GM12878 (cell line): ENCODE data around the gene NCAPH2. TPM values are rescaled to one million over a fixed set of nuclear protein-coding genes. Genes with fewer than 3 reads are reported as not detected.

Experiments
- ATAC-seq: fragments of 200-7000 bp; cut with Tn5 transposase; 3 replicates; pipeline ENCODE4 v1.9.1; 2020; ENCODE audit warnings: mild to moderate bottlenecking, moderate library complexity
- BruUV-seq: library from RNA; stranded (reverse); fragments of 400-500 nt; replicated peaks from 2 replicates; lab custom pipeline; 2021; lab: Mats Ljungman, UMichigan
- CTCF ChIA-PET: fragments of 300-600 bp; sonication (Branson Sonifier 250); formaldehyde crosslinking; extraction: SDS; loops from one replicate; lab custom pipeline; 2021; ENCODE audit warnings: inconsistent platforms; lab: Yijun Ruan, JAX
- POLR2A ChIA-PET: fragments of 350-600 bp; formaldehyde crosslinking; extraction: SDS; loops from one replicate; lab custom pipeline; 2021; ENCODE audit warnings: inconsistent platforms; lab: Charles Lee
- RAD21 ChIA-PET: fragments of 300-600 bp; sonication (Branson Sonifier 250); formaldehyde crosslinking; loops from one replicate; lab custom pipeline; 2023; ENCODE audit warnings: antibody characterized with exemption; ENCODE audit not compliant: unreplicated experiment; lab: Charles Lee
- SMC1A ChIA-PET: fragments of 300-600 bp; sonication (Branson Sonifier 250); formaldehyde crosslinking; loops from one replicate; lab custom pipeline; 2023; ENCODE audit not compliant: unreplicated experiment, uncharacterized antibody; lab: Charles Lee
- DNase-seq: peaks from one replicate; pipeline ENCODE4 v3.0.0-alpha.2; 2011; ENCODE audit warnings: low read depth, low spot score
- FAIRE-seq: peaks from 3 replicates; lab custom pipeline; 2011; peaks lifted over from hg19 to GRCh38; lab: Jason Lieb, UNC
- H2AFZ ChIP-seq: 2 replicates; pipeline ENCODE4 v1.6.0; 2011; ENCODE audit warnings: low read depth, low read length, control low read depth; ENCODE audit not compliant: control insufficient read depth
- H3K27ac ChIP-seq: 2 replicates; pipeline ENCODE4 v1.5.1; 2011; ENCODE audit warnings: control low read depth; ENCODE audit not compliant: control insufficient read depth, insufficient read depth
- H3K27me3 ChIP-seq, 2 experiments: replicated peaks in 1 of 2; 2 replicates each; pipeline versions ENCODE4 v1.6.0 to v1.6.1; 2011; ENCODE audit warnings: low read length in 1 of 2; ENCODE audit not compliant: control insufficient read depth in 2 of 2, insufficient read depth in 2 of 2
- H3K36me3 ChIP-seq, 2 experiments: 2 replicates each; pipeline ENCODE4 v1.5.1; 2011; ENCODE audit warnings: low read length in 1 of 2; ENCODE audit not compliant: control insufficient read depth in 2 of 2, insufficient read depth in 2 of 2
- H3K4me1 ChIP-seq: 2 replicates; pipeline ENCODE4 v1.6.1; 2011; ENCODE audit warnings: mild to moderate bottlenecking, low read length, moderate library complexity, mixed read lengths; ENCODE audit not compliant: control insufficient read depth, insufficient read depth
- H3K4me2 ChIP-seq: 2 replicates; pipeline ENCODE4 v1.6.0; 2011; ENCODE audit warnings: control low read depth; ENCODE audit not compliant: control insufficient read depth, insufficient read depth
- H3K4me3 ChIP-seq: fragments of 200-600 bp; sonication (generic); 2 replicates; pipeline ENCODE4 v1.5.1; 2016
- H3K79me2 ChIP-seq: 2 replicates; pipeline ENCODE4 v1.6.0; 2011; ENCODE audit warnings: low read length; ENCODE audit not compliant: control insufficient read depth, insufficient read depth
- H3K9ac ChIP-seq: 2 replicates; pipeline ENCODE4 v1.8.0; 2011; ENCODE audit warnings: low read length, control low read depth, mixed read lengths; ENCODE audit not compliant: control insufficient read depth, insufficient read depth
- H3K9me3 ChIP-seq: replicated peaks from 3 replicates; pipeline ENCODE4 v1.5.1; 2011; ENCODE audit warnings: mild to moderate bottlenecking, low read length; ENCODE audit not compliant: control insufficient read depth, insufficient read depth
- H4K20me1 ChIP-seq: 2 replicates; pipeline ENCODE4 v1.6.0; 2011; ENCODE audit not compliant: control insufficient read depth, insufficient read depth
- ETV6 ChIP-seq, 2 experiments: fragments of 450-650 bp in 1 of 2; IDR thresholded peaks in 1 of 2; conservative IDR thresholded peaks in 1 of 2; 2 replicates each; pipeline ENCODE4 v1.6.1; 2014; ENCODE audit warnings: antibody characterized with exemption in 1 of 2, borderline replicate concordance in 1 of 2, low read depth in 1 of 2, mild to moderate bottlenecking in 1 of 2, moderate library complexity in 1 of 2
- RELB ChIP-seq: fragments of 450-650 bp; IDR thresholded peaks from 2 replicates; pipeline ENCODE4 v1.6.1; 2017; ENCODE audit warnings: low read depth, mild to moderate bottlenecking, moderate library complexity
- WGBS: methylation state at CpG from one replicate; pipeline ENCODE4 v1.1.6; 2016; ENCODE audit warnings: low lambda C conversion rate; ENCODE audit not compliant: insufficient replicate concordance, insufficient coverage; ENCODE audit errors: missing lambda C conversion rate; 5-methylcytosine and 5-hydroxymethylcytosine counted together
- in situ Hi-C: fragments of 300-500 bp; cut with MboI; formaldehyde crosslinking; loops from 9 replicates; pipeline ENCODE4 v1.14.3; 2018; ENCODE audit warnings: mixed read lengths
- intact Hi-C: fragments of 100-400 bp; cut with micrococcal nuclease; formaldehyde crosslinking; loops from one replicate; pipeline ENCODE4 v1.14.2; 2022; ENCODE audit not compliant: unreplicated experiment
- polyA plus RNA-seq, 11 experiments: library from polyadenylated mRNA; depleted of rRNA in 4 of 11; unstranded in 6 of 11; stranded (reverse) in 5 of 11; fragments of >200 nt; fragmentation: Nextera tagmentation in 4 of 11; fragmentation: Illumina TruSeq in 1 of 11; extraction: Ambion mirVana in 4 of 11; extraction: Trizol in 1 of 11; gene quantifications; 1 replicate in 1 of 11; 2 replicates in 10 of 11; pipeline versions ENCODE4 v1.2.1 to v1.2.3, GENCODE V29; 2011 to 2016; ENCODE audit warnings: inconsistent platforms in 2 of 11, missing spikeins in 2 of 11, low read depth in 1 of 11
- total RNA-seq, 4 experiments: library from RNA; depleted of rRNA in 3 of 4; stranded (reverse); fragments of >200 nt in 3 of 4; fragmentation: Illumina TruSeq in 1 of 4; extraction: Trizol in 1 of 4; gene quantifications; 2 replicates each; pipeline versions ENCODE4 v1.2.1 to v1.2.3, GENCODE V29; 2013 to 2021

The NCAPH2 gene
- total and polyA plus RNA-seq, 10 of the 15 experiments (the other 5 are each of a cell fraction or from before 2014, with no cell fraction given): 5.0 to 110 (median 59.9) TPM

- ChIA-PET SMC1A (interaction anchor here (0.8 to 2.8 kb wide), 8 partner anchors 9 to 54 kb away, joined by 3 to 14 read pairs (median 5); partner anchors contain the start of gene SCO2), RAD21 (interaction anchor here (1.0 to 2.9 kb wide), 6 partner anchors 18 to 93 kb away, joined by 3 to 17 read pairs (median 4); partner anchors contain the start of genes KLHDC7B and SCO2)
- WGBS: 44% methylated on average over 17 of the region's 17 CpGs
Measured at GRCh38 chr22:50563413-50564160, 55.6 kb downstream of the NCAPH2 start.

More at GRCh38 chr22:50563413-50564160, 55.6 kb downstream of the NCAPH2 start:
- no peak for FAIRE-seq
- Histone ChIP-seq H2AFZ (peak overlapping the region; percentile 18), H3K79me2 (no peaks in the 10 kb centered on the region), H3K9ac (peak overlapping the region; percentile 57), H3K9me3 (no peaks in the 10 kb centered on the region), H3K4me1 (no peaks in the 10 kb centered on the region), H3K4me3 (peak overlapping the region; percentile 94), H3K27ac (no peak overlapping the region), H4K20me1 (no peaks in the 10 kb centered on the region), H3K27me3 (peaks cover 0 to under 1% of the 10 kb centered on the region in 2 experiments; a peak in 1 of 4 replicates), H3K4me2 (peak overlapping the region; percentile 73), H3K36me3 (peaks cover 0 to under 1% of the 10 kb centered on the region in 2 experiments; a peak in 2 of 4 replicates)
- DNase-seq: no peak
- intact Hi-C loops (loop anchor here (5.0 kb wide), 1 partner anchor 36 kb away; the partner anchor contains the start of gene SCO2), in situ Hi-C loops (no loop called here)
- BruUV-seq: no TSS peak
- ATAC-seq: peak; percentile 21
- POLR2A ChIA-PET: interaction anchor here (0.9 to 4.8 kb wide), 13 partner anchors 12 to 377 kb away, joined by 3 to 21 read pairs (median 5); partner anchors contain the start of genes ARSA, KLHDC7B, LMF2 and NCAPH2
- CTCF ChIA-PET: interaction anchor here (0.6 to 3.1 kb wide), 25 partner anchors 9 to 388 kb away, joined by 3 to 21 read pairs (median 4); partner anchors contain the start of genes CHKB, HDAC10, KLHDC7B and LMF2
- no peak for TF ChIP-seq ETV6 (conservative IDR thresholded peaks at IDR 0.05 in 1 of 2, IDR thresholded peaks at IDR 0.05 in 1 of 2; ENCODE audit: borderline replicate concordance in 1 of 2, low read depth in 1 of 2)
- TF ChIP-seq RELB: no peak
